ENCODE results near the gene DISC1.

- no peak for TF ChIP-seq POLR2AphosphoS5 (IDR thresholded peaks at IDR 0.05)
- TF ChIP-seq CTCF (IDR thresholded peaks at IDR 0.05): no peak
- TF ChIP-seq POLR2A (IDR thresholded peaks at IDR 0.05): no peak
These were observed 28.6 kb upstream of the DISC1 start for GRCh38 chr1:231597971-231598370.
